ENCODE measurements around the gene DUOXA1. TPM values are rescaled to one million over a fixed set of nuclear protein-coding genes. Genes with fewer than 3 reads are reported as not detected.

Gene DUOXA1
- total RNA-seq, 1 donor from 2014 or later, result 27.1 TPM

GRCh38 chr15:45093622-45094357 is 35.9 kb downstream of the DUOXA1 start:
- Histone ChIP-seq H3K36me3 (ENCODE audit: control insufficient read depth, insufficient read depth, low read length) (no peaks in the 10 kb centered on the region), H3K27me3 (ENCODE audit: control insufficient read depth, insufficient read depth, low read length) (no peaks in the 10 kb centered on the region), H3K4me3 (ENCODE audit: low read depth, low read length) (no peak overlapping the region)
- DNase-seq (ENCODE audit: low read depth), result no peak
- TF ChIP-seq CTCF (IDR thresholded peaks at IDR 0.05; ENCODE audit: insufficient read depth, low read length, severe bottlenecking), result no peak
- FAIRE-seq, result no peak

GRCh38 chr15:45093013-45093412 is 36.7 kb downstream of the DUOXA1 start:
- DNase-seq (ENCODE audit: low read depth) (no peak), FAIRE-seq (no peak)
- H3K4me3 ChIP-seq (ENCODE audit: low read depth, low read length), result no peak overlapping the region
- no peak for TF ChIP-seq CTCF (IDR thresholded peaks at IDR 0.05; ENCODE audit: insufficient read depth, low read length, severe bottlenecking)
- H3K36me3 ChIP-seq (ENCODE audit: control insufficient read depth, insufficient read depth, low read length), result no peaks in the 10 kb centered on the region
- no peaks in the 10 kb centered on the region for H3K27me3 ChIP-seq (ENCODE audit: control insufficient read depth, insufficient read depth, low read length)

GRCh38 chr15:45091576-45091975 is 38.1 kb downstream of the DUOXA1 start:
- DNase-seq (ENCODE audit: low read depth) (no peak), FAIRE-seq (no peak)
- no peak overlapping the region for H3K4me3 ChIP-seq (ENCODE audit: low read depth, low read length)
- TF ChIP-seq CTCF (IDR thresholded peaks at IDR 0.05; ENCODE audit: insufficient read depth, low read length, severe bottlenecking), result no peak
- H3K36me3 ChIP-seq (ENCODE audit: control insufficient read depth, insufficient read depth, low read length), result no peaks in the 10 kb centered on the region
- H3K27me3 ChIP-seq (ENCODE audit: control insufficient read depth, insufficient read depth, low read length), result no peaks in the 10 kb centered on the region

- FAIRE-seq (no peak), DNase-seq (ENCODE audit: low read depth) (peak; percentile 55)
- H3K36me3 ChIP-seq (ENCODE audit: control insufficient read depth, insufficient read depth, low read length), result no peaks in the 10 kb centered on the region
- no peak for TF ChIP-seq CTCF (IDR thresholded peaks at IDR 0.05; ENCODE audit: insufficient read depth, low read length, severe bottlenecking)
- H3K4me3 ChIP-seq (ENCODE audit: low read depth, low read length), result no peak overlapping the region
- no peaks in the 10 kb centered on the region for H3K27me3 ChIP-seq (ENCODE audit: control insufficient read depth, insufficient read depth, low read length)
Measured at GRCh38 chr15:45091161-45091560, 38.5 kb downstream of the DUOXA1 start.

GRCh38 chr15:45089712-45090373 is 39.8 kb downstream of the DUOXA1 start:
- no peak for FAIRE-seq
- Histone ChIP-seq H3K27me3 (ENCODE audit: control insufficient read depth, insufficient read depth, low read length) (no peaks in the 10 kb centered on the region), H3K36me3 (ENCODE audit: control insufficient read depth, insufficient read depth, low read length) (no peaks in the 10 kb centered on the region), H3K4me3 (ENCODE audit: low read depth, low read length) (no peak overlapping the region)
- no peak for DNase-seq (ENCODE audit: low read depth)
- TF ChIP-seq CTCF (IDR thresholded peaks at IDR 0.05; ENCODE audit: insufficient read depth, low read length, severe bottlenecking), result no peak

Data from bronchial epithelial cell (primary cell).